ENCODE measurements around the gene TSFM. TPM values are rescaled to one million over a fixed set of nuclear protein-coding genes. Genes with fewer than 3 reads are reported as not detected.

Gene TSFM
- total RNA-seq, 1 experiment from 2014 or later = 40.3 TPM

DNA sequence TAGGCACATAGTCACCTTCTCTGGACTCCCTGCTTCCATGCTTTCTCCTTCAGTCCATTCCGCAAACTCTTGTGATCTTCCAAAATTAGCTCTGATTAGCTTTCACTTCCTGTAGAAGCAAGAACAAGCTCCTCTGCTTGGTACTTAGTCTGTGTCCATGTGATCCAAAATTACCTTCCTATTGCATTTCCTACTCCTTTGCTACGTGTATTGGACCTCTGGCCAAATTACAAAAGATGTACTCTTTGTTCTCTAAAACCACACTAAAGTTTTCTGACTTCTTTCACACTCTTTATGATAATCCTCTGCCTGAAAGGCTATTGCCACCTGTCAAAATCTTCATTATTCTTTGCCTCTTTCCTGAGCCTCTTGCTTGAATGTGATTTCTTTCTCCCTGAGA, 786 bp upstream of the TSFM start:
- in situ Hi-C loops (cut with HindIII; ENCODE audit: low pct_unique_long_range_greater_than_20kb, low sequenced_read_pairs) (no loop called here), intact Hi-C loops (cut with micrococcal nuclease; ENCODE audit: unreplicated experiment) (no loop called here)
- ChIA-PET POLR2A (no interaction called here), CTCF (interaction anchor here (0.6 to 0.7 kb wide), 2 partner anchors 55 to 57 kb away, joined by 3 to 4 read pairs; no protein-coding TSS in a partner anchor)
- TF ChIP-seq, protein P1, sequence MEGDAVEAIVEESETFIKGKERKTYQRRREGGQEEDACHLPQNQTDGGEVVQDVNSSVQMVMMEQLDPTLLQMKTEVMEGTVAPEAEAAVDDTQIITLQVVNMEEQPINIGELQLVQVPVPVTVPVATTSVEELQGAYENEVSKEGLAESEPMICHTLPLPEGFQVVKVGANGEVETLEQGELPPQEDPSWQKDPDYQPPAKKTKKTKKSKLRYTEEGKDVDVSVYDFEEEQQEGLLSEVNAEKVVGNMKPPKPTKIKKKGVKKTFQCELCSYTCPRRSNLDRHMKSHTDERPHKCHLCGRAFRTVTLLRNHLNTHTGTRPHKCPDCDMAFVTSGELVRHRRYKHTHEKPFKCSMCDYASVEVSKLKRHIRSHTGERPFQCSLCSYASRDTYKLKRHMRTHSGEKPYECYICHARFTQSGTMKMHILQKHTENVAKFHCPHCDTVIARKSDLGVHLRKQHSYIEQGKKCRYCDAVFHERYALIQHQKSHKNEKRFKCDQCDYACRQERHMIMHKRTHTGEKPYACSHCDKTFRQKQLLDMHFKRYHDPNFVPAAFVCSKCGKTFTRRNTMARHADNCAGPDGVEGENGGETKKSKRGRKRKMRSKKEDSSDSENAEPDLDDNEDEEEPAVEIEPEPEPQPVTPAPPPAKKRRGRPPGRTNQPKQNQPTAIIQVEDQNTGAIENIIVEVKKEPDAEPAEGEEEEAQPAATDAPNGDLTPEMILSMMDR (IDR thresholded peaks at IDR 0.05) = no peak
- TF ChIP-seq POLR2AphosphoS5 (IDR thresholded peaks at IDR 0.05; ENCODE audit: low read depth, low read length) (no peak), SIN3A (IDR thresholded peaks at IDR 0.05; ENCODE audit: borderline replicate concordance, insufficient read depth, low read depth, low read length) (no peak), TCF7L2 (IDR thresholded peaks at IDR 0.05; ENCODE audit: low read depth, low read length) (no peak)
- TF ChIP-seq, protein P2, sequence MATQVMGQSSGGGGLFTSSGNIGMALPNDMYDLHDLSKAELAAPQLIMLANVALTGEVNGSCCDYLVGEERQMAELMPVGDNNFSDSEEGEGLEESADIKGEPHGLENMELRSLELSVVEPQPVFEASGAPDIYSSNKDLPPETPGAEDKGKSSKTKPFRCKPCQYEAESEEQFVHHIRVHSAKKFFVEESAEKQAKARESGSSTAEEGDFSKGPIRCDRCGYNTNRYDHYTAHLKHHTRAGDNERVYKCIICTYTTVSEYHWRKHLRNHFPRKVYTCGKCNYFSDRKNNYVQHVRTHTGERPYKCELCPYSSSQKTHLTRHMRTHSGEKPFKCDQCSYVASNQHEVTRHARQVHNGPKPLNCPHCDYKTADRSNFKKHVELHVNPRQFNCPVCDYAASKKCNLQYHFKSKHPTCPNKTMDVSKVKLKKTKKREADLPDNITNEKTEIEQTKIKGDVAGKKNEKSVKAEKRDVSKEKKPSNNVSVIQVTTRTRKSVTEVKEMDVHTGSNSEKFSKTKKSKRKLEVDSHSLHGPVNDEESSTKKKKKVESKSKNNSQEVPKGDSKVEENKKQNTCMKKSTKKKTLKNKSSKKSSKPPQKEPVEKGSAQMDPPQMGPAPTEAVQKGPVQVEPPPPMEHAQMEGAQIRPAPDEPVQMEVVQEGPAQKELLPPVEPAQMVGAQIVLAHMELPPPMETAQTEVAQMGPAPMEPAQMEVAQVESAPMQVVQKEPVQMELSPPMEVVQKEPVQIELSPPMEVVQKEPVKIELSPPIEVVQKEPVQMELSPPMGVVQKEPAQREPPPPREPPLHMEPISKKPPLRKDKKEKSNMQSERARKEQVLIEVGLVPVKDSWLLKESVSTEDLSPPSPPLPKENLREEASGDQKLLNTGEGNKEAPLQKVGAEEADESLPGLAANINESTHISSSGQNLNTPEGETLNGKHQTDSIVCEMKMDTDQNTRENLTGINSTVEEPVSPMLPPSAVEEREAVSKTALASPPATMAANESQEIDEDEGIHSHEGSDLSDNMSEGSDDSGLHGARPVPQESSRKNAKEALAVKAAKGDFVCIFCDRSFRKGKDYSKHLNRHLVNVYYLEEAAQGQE (IDR thresholded peaks at IDR 0.05; ENCODE audit: insufficient read depth in 1 of 2, low read depth in 2 of 2, low read length in 1 of 2) = no peak
- Histone ChIP-seq H3K27me3 (ENCODE audit: control insufficient read depth, insufficient read depth, low read length) (no peaks in the 10 kb centered on the region), H3K9me3 (ENCODE audit: control insufficient read depth, insufficient read depth, low read depth, low read length) (no peaks in the 10 kb centered on the region), H3K36me3 (ENCODE audit: control insufficient read depth, insufficient read depth, low read length) (no peaks in the 10 kb centered on the region; the same call in none of the 2 replicates), H3K4me1 (ENCODE audit: control insufficient read depth, insufficient read depth, low read length) (peaks cover 4% of the 10 kb centered on the region), H3K27ac (ENCODE audit: low read length) (no peak overlapping the region), H3K4me3 (ENCODE audit: low read depth in 2 of 2, low read length in 2 of 2) (no peak overlapping the region)
- BruUV-seq (replicated peaks) = no TSS peak
- DNase-seq (ENCODE audit: low read depth, low spot score) (no peak), ATAC-seq (no peak)

DNA sequence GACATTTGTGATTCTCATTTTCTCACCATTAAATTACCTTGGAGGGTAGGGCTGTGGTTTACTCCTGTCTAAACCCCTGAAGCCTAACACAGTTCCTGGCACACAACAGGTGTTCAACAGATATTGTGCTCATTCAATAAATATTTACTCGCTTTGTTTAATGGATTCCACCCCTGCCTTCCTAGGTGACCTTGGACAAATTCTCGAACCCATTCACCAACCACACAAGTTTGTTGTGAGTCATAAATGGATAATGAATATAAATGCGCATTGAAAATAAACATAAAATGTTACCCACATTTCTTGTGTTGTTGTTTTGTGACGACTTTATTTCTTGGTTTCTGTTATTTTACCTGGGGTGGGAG, 362 bp upstream of the TSFM start:
- TF ChIP-seq POLR2AphosphoS5 (IDR thresholded peaks at IDR 0.05; ENCODE audit: low read depth, low read length) (no peak), SIN3A (IDR thresholded peaks at IDR 0.05; ENCODE audit: borderline replicate concordance, insufficient read depth, low read depth, low read length) (no peak), TCF7L2 (IDR thresholded peaks at IDR 0.05; ENCODE audit: low read depth, low read length) (no peak)
- TF ChIP-seq, protein P2 (IDR thresholded peaks at IDR 0.05; ENCODE audit: insufficient read depth in 1 of 2, low read depth in 2 of 2, low read length in 1 of 2) = no peak
- TF ChIP-seq, protein P1 (IDR thresholded peaks at IDR 0.05) = no peak
- Histone ChIP-seq H3K27ac (ENCODE audit: low read length) (no peak overlapping the region), H3K9me3 (ENCODE audit: control insufficient read depth, insufficient read depth, low read depth, low read length) (no peaks in the 10 kb centered on the region), H3K4me3 (ENCODE audit: low read depth in 2 of 2, low read length in 2 of 2) (peak overlapping the region in 1 of 2 experiments; percentile 76; a peak in 2 of 4 replicates), H3K27me3 (ENCODE audit: control insufficient read depth, insufficient read depth, low read length) (no peaks in the 10 kb centered on the region), H3K4me1 (ENCODE audit: control insufficient read depth, insufficient read depth, low read length) (peaks cover 4% of the 10 kb centered on the region), H3K36me3 (ENCODE audit: control insufficient read depth, insufficient read depth, low read length) (no peaks in the 10 kb centered on the region; the same call in none of the 2 replicates)
- POLR2A ChIA-PET = no interaction called here
- DNase-seq (ENCODE audit: low read depth, low spot score) = no peak
- CTCF ChIA-PET = no interaction called here
- ATAC-seq = no peak
- intact Hi-C loops (cut with micrococcal nuclease; ENCODE audit: unreplicated experiment) = no loop called here
- no TSS peak for BruUV-seq (replicated peaks)
- in situ Hi-C loops (cut with HindIII; ENCODE audit: low pct_unique_long_range_greater_than_20kb, low sequenced_read_pairs) = no loop called here

Data from Panc1 (cell line).